Hepatocyte (in vitro differentiated cells): ENCODE measurements around the gene ADGRE1.

Experiments
- EZH2 ChIP-seq: fragments of 200-600 bp; sonication (generic); IDR thresholded peaks from 2 replicates; pipeline ENCODE4 v1.6.1; 2016; ENCODE audit warnings: antibody characterized with exemption, mild to moderate bottlenecking, borderline replicate concordance
- EZH2phosphoT487 ChIP-seq: fragments of 200-600 bp; sonication (generic); IDR thresholded peaks from one replicate; pipeline ENCODE4 v1.6.1; 2018; ENCODE audit warnings: antibody characterized with exemption, mild to moderate bottlenecking, low read depth, moderate library complexity; ENCODE audit not compliant: unreplicated experiment, severe bottlenecking
- TF ChIP-seq, protein P1 (sequence below): fragments of 200-600 bp; sonication (generic); IDR thresholded peaks from 2 replicates; pipeline ENCODE4 v1.5.1; 2016; ENCODE audit warnings: antibody characterized with exemption, mild to moderate bottlenecking; ENCODE audit not compliant: poor library complexity

DNA sequence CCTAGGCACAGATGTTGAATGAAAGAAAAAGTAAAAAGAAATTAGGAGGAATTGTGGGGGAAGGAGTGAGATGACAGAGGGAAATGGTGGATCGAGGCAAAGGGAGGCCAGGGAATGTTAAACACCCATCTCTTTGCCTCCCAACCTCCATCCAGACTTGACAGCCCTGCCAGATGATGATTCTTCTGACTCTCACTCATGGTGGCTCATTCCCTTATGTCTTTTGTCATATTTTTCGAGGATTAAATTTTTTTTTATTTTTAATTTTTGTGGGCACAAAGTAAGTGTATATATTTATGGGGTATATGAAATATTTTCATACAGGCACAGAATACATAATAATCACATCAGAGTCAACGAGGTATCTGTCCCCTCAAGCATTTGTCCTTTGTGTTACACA lies 42.8 kb downstream of the ADGRE1 start:
- TF ChIP-seq, protein P1, sequence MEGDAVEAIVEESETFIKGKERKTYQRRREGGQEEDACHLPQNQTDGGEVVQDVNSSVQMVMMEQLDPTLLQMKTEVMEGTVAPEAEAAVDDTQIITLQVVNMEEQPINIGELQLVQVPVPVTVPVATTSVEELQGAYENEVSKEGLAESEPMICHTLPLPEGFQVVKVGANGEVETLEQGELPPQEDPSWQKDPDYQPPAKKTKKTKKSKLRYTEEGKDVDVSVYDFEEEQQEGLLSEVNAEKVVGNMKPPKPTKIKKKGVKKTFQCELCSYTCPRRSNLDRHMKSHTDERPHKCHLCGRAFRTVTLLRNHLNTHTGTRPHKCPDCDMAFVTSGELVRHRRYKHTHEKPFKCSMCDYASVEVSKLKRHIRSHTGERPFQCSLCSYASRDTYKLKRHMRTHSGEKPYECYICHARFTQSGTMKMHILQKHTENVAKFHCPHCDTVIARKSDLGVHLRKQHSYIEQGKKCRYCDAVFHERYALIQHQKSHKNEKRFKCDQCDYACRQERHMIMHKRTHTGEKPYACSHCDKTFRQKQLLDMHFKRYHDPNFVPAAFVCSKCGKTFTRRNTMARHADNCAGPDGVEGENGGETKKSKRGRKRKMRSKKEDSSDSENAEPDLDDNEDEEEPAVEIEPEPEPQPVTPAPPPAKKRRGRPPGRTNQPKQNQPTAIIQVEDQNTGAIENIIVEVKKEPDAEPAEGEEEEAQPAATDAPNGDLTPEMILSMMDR, result no peak
- TF ChIP-seq EZH2 (no peak), EZH2phosphoT487 (no peak)
